Measurements from ENCODE around the gene RNASE9.
"Not testable (repeated sequence)": the region's sequence is repeated elsewhere in the genome, so short reads cannot be mapped to it uniquely, and the experiment has no call there.

RNASE9 gene

DNA sequence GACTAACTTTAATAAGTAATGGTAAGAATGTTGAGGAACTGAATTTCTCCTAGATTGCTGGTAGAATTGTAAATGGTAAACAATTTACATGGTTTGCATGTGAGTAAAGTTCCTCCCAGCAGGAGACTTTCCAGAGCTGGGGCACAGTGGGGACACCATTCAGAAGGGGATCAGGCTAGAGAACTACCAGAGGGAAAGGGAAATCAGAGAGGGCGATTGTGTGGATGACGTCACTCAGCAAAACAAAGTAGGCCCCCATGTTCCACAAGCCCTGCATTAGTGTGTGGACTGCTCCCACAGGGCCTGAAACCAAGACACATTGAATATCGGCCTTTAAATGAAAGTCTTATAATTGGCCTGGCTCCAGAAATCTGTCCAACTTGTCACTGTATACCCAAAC is 17.5 kb upstream of the RNASE9 start:
- TF ChIP-seq, protein P1, sequence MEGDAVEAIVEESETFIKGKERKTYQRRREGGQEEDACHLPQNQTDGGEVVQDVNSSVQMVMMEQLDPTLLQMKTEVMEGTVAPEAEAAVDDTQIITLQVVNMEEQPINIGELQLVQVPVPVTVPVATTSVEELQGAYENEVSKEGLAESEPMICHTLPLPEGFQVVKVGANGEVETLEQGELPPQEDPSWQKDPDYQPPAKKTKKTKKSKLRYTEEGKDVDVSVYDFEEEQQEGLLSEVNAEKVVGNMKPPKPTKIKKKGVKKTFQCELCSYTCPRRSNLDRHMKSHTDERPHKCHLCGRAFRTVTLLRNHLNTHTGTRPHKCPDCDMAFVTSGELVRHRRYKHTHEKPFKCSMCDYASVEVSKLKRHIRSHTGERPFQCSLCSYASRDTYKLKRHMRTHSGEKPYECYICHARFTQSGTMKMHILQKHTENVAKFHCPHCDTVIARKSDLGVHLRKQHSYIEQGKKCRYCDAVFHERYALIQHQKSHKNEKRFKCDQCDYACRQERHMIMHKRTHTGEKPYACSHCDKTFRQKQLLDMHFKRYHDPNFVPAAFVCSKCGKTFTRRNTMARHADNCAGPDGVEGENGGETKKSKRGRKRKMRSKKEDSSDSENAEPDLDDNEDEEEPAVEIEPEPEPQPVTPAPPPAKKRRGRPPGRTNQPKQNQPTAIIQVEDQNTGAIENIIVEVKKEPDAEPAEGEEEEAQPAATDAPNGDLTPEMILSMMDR (IDR thresholded peaks at IDR 0.05), result no peak
- DNase-seq (ENCODE audit: low spot score), result no peak

DNA sequence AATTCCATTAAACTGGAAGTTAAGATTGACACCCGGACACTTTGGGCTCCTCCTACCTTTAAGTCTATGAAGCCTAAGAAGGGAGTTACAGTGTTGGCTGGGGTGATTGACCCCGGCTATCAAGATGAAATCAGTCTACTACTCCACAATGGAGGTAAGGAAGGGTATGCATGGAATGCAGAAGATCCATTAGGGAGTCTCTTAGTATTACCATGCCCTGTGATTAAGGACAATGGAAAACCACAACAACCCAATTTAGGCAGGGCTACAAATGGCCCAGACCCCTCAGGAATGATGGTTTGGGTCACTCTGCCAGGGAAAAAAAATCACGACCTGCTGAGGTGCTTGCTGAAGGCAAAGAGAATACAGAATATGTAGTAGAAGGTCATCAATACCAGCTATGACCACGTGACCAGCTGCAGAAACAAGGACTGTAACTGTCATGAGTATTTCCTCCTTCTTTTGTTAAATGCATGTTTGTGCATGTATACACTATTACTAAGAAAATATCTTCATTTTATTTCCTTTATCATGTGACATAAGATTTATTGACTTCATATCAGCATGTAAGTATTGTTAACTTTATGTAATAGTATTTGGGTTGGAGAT is 11.6 kb upstream of the RNASE9 start:
- not testable (repeated sequence) for H3K4me3 ChIP-seq; DNase-seq (ENCODE audit: low spot score); H3K27ac ChIP-seq

More for the DNA sequence above, 17.5 kb upstream of the RNASE9 start:
- H3K27ac ChIP-seq, result no peak overlapping the region
- no peak overlapping the region for H3K4me3 ChIP-seq

DNA sequence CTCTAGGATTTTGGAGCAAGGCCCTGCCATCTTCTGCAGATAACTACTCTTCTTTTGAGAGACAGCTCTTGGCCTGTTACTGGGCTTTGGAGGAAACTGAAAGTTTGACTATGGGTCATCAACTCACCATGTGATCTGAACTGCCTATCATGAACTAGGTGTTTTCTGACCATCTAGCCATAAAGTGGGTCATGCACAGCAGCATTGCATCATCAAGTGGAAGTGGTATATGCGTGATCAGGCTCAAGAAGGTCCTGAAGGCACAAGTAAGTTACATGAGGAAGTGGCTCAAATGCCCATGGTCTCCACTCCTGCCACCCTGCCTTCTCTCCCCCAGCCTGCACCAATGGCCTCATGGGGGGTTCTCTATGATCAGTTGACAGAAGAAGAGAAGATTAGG is 9.9 kb upstream of the RNASE9 start:
- not testable (repeated sequence) for H3K4me3 ChIP-seq; DNase-seq (ENCODE audit: low spot score); H3K27ac ChIP-seq

DNA sequence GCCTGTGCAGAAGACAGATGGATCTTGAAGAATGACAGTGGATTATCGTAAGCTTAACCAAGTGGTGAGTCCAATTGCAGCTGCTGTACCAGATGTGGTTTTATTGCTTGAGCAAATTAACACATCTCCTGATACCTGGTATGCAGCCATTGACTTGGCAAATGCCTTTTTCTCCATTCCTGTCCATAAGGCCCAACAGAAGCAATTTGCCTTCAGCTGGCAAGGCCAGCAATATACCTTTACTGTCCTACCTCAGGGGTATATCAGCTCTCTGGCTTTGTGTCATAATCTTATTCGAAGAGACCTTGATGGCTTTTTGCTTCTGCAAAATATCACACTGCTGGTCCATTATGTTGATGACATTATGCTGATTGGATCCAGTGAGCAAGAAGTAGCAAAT is 9.0 kb upstream of the RNASE9 start:
- DNase-seq (ENCODE audit: low spot score); H3K27ac ChIP-seq; H3K4me3 ChIP-seq: not testable (repeated sequence)

DNA sequence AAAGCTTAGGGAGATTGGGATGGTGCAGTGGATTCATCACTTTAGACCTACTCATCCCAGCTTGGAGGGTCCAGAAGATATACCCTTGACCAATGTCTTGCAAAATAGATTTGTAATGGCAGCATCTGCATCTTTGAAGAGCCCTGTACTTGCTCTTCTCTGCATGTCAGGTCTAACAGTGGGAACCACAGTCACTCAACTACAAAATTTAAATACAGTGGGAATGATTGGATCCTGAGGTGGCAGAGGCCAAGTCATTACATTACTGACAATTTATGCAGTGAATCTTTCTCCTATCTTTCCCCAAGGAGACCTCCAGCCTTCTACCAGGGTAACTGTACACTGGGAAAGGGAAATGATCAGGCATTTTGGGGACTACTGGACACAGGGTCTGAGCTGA is 8.2 kb upstream of the RNASE9 start:
- TF ChIP-seq, protein P1 (IDR thresholded peaks at IDR 0.05), result no peak
- Histone ChIP-seq H3K27ac (no peak overlapping the region), H3K4me3 (no peak overlapping the region)
- DNase-seq (ENCODE audit: low spot score), result no peak

DNA sequence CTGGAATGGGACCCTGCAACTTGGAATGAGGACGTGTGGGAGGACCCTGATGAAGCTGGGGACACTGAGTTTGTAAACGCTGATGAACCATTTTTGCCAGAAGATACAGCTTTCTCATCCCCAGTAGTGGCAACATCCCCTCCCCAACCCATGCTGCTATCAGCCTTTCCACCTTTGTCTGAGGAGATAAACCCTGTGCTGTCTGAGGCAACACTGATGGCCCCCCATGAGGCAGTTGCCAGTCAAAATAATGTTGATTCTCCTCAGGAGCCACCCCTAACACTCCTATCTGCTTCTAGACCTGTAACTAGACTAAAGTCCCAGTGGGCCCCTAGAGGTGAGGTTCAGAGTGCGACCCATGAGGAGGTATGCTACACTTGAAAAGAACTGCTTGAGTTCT is 7.5 kb upstream of the RNASE9 start:
- H3K27ac ChIP-seq, result no peak overlapping the region
- H3K4me3 ChIP-seq, result no peak overlapping the region
- TF ChIP-seq, protein P1 (IDR thresholded peaks at IDR 0.05), result no peak
- DNase-seq (ENCODE audit: low spot score), result no peak

DNA sequence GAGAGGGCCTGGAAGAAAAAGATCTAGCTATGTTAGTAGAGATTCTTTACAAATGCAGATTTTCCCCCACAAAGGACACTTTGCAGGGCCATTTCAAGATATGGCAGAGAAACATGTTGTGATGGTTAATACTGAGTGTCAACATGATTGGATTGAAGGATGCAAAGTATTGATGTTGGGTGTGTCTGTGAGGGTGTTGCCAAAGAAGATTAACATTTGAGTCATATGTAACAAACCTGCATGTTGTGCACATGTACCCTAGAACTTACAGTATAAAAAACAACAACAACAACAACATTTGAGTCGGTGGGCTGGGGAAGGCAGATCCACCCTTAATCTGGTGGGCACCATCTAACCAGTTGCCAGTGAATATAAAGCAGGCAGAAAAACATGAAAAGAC is 6.4 kb upstream of the RNASE9 start:
- DNase-seq (ENCODE audit: low spot score); H3K4me3 ChIP-seq; H3K27ac ChIP-seq: not testable (repeated sequence)

DNA sequence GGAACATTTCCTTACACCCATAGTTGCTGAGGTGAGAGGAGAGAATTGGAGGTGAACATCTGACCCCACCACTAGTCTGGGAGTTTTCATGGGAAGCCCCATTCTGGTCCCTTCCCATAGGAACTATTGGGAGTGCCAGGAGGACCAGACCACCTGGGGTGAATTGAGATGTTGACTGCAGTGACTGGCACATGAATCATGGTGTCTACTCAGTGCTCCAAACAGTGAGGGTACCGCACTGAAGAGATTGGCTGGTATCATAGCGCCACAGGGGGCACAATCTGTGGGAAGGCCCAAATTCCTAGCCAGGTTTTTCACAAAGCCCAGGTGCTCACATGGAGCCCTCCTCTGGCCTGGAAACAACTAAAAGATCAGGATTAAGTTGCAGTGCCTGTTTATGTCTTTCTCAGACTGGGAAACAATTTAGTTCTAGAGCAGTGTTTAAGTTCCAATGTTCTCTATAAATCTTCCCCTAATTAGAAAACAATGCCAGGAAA is 3.7 kb upstream of the RNASE9 start:
- TF ChIP-seq, protein P1 (IDR thresholded peaks at IDR 0.05), result no peak
- no peak overlapping the region for H3K4me3 ChIP-seq
- no peak overlapping the region for H3K27ac ChIP-seq
- no peak for DNase-seq (ENCODE audit: low spot score)

DNA sequence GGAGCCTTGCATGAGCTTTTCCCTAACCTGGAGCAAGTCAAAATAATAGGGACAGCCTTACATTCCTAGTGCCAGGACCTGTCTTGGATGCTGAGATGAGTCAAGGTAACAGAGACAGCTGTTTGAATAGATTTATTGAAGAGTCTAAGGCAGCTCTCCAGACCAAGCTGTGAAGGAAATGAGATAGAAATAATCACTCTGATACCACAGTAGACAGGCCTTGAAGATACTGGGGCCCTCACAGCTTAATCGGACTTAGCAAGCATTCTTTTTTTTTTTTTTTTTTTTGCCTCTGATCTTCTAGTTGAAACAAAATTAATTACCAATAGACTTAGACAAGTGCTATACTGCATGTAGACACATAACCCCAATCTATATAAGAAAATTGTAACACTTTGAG is 3.1 kb upstream of the RNASE9 start:
- H3K27ac ChIP-seq, result no peak overlapping the region
- no peak overlapping the region for H3K4me3 ChIP-seq

More for the DNA sequence above, 3.1 kb upstream of the RNASE9 start:
- no peak for DNase-seq (ENCODE audit: low spot score)
- TF ChIP-seq, protein P1 (IDR thresholded peaks at IDR 0.05), result no peak

All from coronary artery (tissue), 2 donors.